DMS53 treated with DMSO at 0.1 percent for 48 hours (cell line): ENCODE measurements around the gene LRRC37A3.
"Not testable (repeated sequence)": the region's sequence is repeated elsewhere in the genome, so short reads cannot be mapped to it uniquely, and the experiment has no call there.

Source experiments
- DNase-seq: peaks from one replicate; lab custom pipeline; 2025; ENCODE audit not compliant: unreplicated experiment; lab: John Stamatoyannopoulos, UW

The LRRC37A3 gene

DNA sequence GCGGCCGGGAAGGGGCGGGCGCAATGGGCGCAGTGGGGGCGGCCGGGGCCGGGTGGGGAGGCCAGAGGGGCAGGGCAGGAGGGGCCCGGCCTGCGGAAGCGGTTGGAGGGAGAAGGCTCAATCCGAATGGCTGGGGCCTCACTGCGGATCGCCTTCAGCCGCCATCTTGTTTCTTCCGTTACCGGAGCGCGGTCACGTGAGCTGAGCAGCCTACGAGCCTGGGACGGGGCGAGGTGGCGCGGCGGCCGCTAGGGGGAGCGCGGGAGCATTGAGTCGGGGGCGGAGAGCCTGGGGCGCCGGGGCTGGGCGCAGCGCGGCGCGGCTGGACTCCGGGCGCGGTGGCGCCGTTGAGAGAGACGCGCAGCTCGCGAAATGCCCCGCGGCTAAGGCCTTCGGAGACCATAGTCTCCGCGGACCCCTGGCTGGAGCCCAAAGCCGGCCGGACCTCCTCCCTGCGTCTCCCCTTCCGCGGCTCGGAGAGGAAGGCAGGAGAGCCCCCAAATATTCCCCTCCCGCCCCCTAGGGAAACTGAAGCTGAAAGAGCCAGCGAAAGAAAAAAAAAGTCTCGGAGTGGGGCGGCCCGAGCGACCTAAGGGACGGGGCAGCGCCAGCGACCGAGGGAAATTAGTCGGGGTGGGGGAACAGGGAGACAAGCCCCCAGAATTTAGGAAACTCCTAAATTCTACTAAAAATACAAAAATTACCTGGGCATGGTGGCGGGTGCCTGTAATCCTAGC, at the start of gene LRRC37A3:
Gene LRRC37A3, minus strand, starts transcription at position 190 of the 737 bp plus-strand sequence. CDS start 22,221 bp downstream, outside the sequence.
- peak; percentile 89 for DNase-seq

DNA sequence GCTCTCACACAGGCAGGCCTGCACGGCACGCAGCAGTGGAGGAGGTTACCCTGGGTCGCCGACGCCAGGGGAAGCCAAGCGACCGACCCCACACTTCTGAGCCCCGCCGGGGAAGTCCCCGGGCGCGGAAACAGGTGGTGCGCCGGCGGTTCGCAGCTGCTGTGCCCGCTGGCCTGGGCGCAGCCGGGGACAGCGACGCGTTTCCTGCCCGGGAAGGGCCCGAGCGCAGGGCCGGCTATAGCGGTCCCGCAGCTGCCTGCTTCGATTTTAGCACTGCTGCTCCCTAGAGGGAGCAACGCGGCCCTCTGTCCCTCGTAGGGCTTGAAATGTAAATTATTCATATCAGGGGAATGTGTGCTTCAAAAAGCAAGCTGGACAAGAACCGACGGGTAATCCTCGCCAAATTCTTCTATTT, 46.6 kb upstream of the LRRC37A3 start:
- peak; percentile 21 for DNase-seq

DNA sequence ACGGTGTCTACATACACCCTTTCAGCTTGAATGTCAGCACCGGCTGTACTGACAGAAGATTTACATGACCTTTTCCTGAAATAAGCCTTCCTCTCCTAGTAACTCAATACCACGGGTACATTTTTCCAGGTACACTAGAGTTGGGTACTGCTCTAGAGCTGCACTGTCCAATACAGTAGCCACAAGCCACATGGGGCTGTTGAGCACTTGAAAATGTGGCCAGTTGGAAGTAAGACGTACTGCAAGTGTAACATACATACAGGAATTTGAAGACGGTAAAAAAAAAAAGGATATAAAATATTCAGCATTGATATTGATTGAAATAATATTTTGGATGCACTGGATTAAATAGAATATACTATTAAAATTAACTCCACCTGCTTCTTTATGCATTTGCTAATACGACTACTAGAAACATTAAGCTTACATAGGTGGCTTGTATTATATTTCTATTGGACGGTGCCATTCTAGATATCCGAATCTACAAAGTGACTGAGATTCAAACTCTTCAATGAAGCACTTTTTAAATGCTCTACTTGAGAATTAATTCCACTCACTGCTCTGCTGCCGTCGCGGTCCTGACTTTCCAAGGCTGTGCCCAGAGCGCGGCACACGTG, 46.1 kb upstream of the LRRC37A3 start:
- DNase-seq: not testable (repeated sequence)

DNA sequence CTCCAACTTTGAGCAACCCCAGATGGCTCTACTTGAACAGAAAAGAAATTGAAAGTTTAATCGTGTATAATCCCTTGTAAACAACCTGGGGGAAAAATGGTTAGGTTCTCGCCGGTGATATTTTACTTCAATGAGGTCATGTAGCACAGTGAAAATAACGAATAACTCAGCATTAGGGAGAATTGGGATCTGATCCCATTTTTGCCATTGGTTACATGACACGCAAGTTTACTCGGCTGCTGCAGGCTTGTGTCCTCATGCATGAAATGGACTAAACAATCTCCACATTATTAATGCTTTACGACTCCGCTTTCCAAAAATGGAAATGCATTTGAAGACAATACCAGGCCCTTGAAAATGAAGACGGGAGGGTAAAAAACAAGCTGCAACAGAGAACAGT, 45.5 kb upstream of the LRRC37A3 start:
- DNase-seq: no peak

DNA sequence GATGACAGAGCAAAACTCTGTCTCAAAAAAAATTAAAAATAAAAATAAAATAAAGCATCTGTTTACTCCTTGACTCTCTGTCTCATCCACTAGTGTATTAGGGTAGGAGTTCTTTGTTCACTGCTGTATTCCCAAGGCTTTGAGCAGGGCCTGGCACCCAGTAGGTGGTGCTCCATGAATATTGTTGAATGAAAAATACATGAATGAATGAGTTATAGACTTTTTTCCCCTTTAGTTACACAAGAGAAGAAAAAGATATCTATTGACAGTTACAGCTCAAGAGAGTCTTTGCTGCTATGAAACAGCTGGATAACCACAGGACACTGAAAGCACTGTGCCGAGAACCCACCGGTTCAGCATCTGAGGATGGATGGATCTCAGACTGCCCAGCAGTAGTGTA, 44.5 kb upstream of the LRRC37A3 start:
- not testable (repeated sequence) for DNase-seq

DNA sequence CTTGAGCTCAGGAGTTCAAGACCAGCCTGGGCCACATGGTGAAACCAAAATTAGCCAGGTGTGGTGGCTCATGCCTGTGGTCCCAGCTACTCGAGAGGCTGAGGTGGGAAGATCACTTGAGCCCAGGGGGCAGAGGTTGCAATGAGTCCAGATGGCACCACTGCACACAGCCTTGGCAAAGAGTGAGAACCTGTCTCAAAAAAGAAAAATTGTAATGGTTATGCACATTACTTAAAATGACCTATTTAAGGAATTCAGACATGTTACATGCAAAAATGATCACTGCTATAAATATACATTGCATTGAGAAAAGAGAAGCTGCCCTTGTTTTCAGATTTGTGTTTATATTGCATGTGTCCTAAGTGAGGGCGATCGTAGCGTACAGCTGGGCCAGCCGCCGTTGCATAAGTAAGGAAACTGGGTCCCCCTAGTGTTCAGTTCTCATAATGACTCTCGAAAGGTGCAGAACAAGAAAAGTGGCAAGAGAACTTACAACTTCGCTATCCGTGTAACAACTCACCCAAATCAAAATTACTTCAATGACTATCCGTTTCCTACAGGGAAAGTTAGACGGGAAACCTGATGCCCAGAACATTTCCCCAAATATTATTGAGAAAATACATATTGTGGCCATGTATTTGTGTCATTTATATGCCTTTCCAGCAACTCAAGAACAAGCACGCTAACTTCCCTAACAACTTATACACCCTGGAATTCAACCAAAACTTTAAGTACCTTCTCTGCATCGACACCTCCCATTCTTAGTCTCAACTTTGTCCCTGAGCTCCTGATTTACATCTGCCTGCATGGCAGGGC, 42.5 kb upstream of the LRRC37A3 start:
- peak; percentile 11 for DNase-seq

DNA sequence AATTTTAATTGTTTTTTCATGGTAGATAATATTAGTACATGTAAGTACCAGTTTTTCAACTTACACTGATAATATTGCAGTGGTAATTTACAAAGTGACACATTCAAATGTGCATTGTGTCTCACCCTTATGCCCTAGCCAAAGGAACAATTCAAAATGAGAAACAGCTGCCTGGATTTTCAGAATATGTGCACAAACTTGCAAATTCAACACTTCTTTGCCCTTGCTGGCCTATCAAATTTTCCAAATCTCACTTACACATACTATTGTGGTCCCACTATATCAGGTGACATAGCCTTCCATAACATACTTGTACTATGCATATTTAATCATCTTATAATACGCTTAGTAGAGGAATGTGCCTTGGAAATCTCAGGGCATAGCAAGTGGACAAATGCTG, 32.6 kb upstream of the LRRC37A3 start:
- no peak for DNase-seq

DNA sequence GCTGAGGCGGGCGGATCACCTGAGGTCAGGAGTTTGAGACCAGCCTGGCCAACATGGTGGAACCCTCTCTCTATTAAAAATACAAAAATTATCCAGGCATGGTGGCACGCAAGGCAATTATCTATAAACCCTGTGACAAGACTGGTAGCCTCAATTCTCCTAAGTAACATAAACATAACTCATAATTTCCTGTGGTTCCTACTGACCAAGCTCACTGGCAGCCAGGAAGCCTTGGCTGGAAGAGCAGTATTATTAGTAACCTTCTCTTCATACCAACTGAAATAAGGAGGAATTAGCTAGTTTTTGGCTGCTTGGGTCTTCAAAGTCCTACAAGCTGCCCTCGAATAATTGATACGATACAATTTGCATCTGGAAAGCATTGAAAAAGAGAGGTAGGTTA, 31.6 kb upstream of the LRRC37A3 start:
- no peak for DNase-seq

DNA sequence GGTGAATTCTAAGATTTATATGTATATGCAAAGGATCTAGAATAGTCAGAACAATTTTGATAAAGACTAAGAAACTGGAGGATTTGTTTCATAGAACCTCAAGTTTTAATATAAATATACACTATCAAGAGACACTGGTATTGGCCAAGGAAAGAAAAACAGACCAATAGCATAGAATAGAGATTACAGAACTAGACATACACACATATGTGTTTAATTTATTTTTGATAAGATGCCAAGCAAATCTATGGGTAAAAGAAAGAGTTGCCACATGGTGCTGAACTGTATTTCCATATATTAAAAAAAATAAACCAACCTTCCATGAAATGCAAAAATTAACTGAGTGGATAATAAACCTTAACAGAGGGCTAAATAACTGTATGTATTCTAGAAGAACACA, 27.9 kb upstream of the LRRC37A3 start:
- DNase-seq: no peak

DNA sequence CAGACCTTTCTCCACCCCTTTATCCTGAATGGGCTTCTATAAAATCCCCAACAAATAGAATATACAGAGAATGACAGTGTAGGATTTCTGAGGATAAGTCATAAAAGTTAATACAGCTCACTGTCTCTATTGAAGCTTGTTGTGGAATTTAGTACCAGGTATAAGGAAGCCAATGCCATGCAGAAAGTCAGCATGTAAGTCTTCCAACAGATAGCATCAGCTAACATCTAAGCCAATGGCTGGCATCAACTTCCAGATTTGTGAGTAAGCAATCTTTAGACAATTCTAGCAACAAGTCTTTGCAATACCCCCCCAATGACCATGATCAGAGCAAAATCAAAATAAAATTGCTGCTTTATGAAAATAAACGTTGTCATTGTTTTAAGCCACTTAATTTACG, 22.5 kb upstream of the LRRC37A3 start:
- no peak for DNase-seq

DNA sequence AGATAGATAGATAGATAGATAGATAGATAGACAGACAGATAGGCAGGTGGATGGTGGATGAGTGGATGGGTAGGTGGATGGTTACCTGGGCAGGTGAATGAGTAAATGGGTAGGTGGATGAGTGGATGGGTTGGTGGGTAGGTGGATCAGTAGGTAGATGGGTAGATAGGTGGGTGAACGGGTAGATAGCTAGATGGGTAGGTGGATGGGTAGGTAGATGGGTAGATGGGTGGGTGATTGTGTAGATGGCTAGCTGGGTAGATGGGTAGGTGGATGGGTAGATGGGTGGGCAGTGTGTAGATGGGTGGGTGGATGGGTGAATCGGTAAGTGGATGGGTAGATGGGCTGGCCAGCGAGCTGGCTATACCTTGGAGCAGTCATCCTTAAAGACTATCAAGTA, 21.8 kb upstream of the LRRC37A3 start:
- no peak for DNase-seq

DNA sequence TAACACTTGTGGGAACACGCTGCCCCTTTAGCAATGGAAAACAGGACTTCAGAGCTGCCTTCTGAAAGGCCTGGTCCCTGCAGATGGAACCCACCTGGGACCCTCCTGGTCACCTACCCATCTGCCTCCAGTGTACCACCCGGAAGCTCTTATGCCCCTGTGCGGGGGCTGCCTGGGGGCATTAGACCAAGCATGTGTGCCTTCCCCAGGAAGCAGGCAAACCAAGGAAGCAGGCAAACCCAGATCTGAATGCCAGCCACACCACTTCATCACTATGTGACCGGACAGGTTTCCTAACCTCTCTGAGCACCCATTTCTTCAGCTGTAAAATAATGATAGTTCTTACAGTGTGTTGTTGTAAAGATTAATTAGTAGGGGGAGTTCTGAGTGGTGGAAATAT, 20.8 kb upstream of the LRRC37A3 start:
- DNase-seq: no peak

DNA sequence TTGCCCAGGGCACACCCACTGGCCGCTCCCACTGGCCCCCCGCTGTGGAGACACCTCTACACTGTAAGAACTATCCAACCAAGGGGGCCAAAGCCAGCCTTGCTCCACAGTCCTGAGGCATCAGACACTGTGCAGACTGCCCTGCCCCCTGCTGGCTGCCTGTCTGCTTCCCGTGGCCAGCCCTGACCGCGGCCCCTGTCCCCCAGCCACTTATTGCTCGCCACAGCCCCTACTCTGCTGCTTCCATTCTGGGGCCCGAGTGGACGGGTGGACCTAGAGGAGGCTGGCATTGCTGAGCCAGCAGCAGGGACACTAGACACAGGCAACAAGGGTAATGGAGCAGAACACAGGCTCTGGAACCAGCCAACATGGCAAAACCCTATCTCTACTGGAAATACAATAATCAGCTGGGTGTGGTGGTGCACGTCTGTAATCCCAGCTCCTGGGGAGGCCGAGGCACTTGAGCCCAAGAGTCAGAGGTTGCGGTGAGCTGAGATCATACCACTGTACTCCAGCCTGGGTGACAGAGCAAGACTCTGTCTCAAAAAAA, 19.7 kb upstream of the LRRC37A3 start:
- no peak for DNase-seq

DNA sequence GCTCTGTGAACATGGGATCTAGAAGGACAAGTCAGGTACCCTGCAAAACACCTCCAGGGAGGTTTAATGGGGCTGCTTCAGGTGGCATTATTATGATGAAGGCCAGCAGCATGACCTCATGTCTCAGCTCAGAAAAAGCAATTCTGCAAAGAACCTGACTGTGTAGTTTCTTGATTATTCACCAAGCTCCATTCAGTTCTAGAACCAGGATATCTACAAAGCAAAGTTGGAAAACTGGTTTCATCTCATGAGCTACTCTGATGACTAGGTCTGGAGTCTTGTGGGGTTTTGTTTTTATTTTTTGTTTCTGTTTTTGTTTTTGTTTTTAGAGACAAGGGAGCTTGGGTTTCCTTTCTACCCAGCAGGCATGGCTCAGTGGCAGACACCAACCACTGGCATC, 19.0 kb upstream of the LRRC37A3 start:
- no peak for DNase-seq

DNA sequence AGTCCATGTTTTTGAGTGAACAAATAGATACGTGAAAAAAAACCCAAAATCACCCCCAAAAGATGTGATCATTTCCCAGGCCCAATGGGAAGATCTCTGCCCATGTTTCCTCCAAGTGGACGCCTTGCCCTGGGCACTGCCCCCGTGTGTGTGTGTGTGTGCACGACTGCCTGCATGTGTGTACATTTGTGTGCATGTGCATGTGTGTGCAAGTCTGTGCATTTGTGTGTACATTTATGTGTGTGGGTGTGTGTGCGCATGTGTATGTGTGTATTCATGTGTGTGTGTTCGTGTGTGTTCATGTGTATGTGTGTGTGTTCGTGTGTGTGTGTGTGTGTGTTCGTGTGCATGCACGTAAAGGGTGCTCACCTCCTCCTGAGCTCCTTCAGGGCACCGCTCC, 16.8 kb upstream of the LRRC37A3 start:
- no peak for DNase-seq

DNA sequence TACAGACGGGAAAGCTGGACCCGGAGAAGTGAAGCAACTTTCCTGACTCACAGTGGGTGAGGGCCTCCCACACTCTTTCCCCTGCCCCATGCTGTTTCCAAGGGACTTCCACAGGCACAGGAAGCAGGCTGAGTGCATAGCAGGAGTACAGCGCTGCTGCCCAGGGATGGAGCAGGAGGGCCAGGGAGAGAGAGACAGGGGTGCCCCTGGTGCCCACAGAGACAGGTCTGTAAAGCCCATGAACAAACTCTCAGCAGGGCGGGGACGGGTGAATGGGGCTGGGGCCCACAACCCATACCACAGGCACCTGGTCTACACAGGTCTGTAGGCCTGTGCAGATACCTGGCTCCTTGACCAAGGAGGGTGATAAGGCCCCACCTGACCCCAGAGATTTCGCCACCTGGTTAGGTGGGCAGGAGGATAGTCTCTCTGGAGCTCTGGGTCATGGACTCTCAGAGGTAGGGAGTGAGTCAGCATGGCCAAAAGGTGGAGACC, 15.1 kb upstream of the LRRC37A3 start:
- DNase-seq: not testable (repeated sequence)

DNA sequence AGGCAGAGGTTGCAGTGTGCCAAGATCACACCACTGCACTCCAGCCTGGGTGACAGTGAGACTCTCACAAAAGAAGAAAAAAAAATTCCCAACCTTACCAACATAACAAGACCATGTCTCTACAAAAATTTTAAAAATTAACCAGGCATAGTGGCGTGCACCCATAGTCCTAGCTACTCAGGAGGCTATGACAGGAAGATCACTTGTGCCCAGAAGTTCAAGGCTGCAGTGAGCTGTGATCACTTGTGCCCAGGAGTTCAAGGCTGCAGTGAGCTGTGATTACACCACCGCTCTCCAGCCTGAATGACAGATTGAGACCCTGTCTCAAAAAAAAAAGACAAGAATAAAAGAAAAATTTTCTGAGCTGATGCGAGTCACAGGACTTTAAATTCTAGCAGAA, 13.6 kb upstream of the LRRC37A3 start:
- DNase-seq: not testable (repeated sequence)

DNA sequence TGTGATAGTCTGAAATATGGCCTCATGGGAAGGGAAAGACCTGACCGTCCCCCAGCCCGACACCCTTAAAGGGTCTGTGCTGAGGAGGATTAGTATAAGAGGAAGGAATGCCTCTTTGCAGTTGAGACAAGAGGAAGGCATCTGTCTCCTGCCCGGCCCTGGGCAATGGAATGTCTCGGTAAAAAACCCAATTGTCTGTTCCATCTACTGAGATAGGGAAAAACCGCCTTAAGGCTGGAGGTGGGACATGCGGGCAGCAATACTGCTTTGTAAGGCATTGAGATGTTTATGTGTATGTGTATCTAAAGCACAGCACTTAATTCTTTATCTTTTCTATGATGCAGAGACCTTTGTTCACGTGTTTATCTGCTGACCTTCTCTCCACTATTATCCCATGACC, 11.1 kb upstream of the LRRC37A3 start:
- not testable (repeated sequence) for DNase-seq

DNA sequence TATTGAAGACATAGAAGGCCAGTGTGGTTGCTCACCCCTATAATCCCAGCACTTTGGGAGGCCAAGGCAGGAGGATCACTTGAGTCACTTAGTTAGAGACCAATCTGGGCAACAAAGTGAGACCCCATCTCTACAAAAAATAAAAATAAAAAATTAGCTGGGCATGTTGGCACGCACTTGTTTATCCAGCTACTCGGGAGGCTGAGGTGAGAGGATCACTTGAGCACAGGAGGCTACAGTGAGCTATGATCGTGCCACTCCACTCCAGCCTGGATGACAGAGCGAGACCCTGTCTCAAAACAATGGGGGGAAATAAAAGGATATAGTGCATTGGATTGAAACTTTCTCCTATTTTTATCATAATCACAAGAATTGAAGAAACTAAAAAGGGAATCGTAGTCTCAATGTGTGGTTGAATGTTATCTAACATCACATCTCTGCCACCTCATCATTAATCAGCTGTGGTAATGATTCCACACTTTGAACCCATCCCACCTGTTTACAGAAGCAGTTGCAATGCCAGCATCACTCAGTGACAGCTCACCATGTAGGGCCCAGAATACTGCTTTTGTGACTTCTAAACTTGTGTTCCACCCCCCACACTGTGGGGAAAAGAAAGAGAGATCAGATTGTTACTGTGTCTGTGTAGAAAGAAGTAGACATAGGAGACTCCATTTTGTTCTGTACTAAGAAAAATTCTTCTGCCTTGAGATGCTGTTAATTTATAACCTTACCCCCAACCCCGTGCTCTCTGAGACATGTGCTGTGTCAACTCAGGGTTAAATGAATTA, 10.3 kb upstream of the LRRC37A3 start:
- not testable (repeated sequence) for DNase-seq

DNA sequence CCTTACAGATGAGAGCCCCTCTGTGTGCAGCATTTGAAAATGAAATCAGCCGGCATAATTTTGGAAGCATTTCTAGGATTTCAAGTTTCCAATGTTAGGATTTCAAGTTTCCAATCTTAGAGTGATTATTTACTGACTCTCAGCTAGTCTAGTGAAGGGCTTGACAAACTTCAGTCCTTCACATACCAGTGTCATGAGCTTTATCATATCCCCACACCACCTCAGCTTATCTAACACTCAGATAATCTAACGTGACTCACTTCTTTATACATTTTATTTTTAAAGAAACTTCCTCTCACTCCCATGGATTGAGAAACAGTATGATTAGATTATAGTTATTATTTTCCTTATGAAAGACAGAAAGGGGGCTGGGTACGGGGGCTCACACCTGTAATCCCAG, 9.4 kb upstream of the LRRC37A3 start:
- DNase-seq: not testable (repeated sequence)

DNA sequence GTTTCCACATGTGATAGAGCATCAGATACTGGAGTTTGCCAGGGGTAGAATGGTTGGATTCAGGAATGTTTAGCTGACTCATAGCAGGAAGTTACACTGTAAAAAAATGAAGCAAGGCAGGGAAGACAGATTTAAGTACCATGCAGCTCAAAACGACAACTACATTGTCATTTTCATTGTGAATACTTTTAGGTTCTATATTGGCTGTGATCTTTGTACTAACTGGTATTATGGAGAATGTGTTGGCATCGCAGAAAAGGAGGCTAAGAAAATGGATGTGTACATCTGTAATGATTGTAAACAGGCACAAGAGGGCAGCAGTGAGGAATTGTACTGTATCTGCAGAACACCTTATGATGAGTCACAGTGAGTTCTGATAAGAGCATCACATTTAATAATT, 8.2 kb upstream of the LRRC37A3 start:
- DNase-seq: peak; percentile 42
